ENCODE measurements around the gene SERPINA5. TPM values are rescaled to one million over a fixed set of nuclear protein-coding genes. Genes with fewer than 3 reads are reported as not detected.

The SERPINA5 gene
- total and polyA plus RNA-seq, 10 of the 15 experiments (the other 5 are each of a cell fraction or from before 2014, with no cell fraction given) = 0.90 TPM; not detected in 9

DNA sequence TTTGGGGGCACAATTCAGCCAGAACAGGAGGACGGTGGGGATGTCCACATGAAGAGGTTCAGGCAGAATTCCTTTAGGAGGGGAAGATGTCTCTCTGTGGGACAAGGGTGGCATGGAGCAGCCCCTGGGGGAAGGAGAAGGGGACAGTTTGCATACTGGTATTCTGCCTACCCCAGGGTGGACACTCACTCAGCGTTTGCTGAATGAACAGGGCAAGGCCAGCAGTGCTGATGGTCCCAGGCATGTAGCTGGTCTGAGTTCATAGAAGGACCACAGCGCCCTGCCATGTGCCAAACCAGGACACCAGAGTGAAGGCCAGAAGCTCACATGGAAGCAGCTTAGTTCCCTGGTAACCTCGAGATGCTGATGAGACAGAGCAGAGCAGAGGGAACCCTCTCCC lies 5.4 kb downstream of the SERPINA5 start:
- H3K9ac ChIP-seq (ENCODE audit: control insufficient read depth, insufficient read depth, low read length) = no peak overlapping the region
- no peak for DNase-seq (ENCODE audit: low read depth, low spot score)
- no peaks in the 10 kb centered on the region; a peak in 1 of 4 replicates for H3K27me3 ChIP-seq (replicated peaks in 1 of 2; ENCODE audit: control insufficient read depth in 2 of 2, insufficient read depth in 2 of 2, low read length in 1 of 2)
- H2AFZ ChIP-seq (ENCODE audit: control insufficient read depth, low read depth, low read length) = no peak overlapping the region
- FAIRE-seq = no peak
- TF ChIP-seq ZNF217 (IDR thresholded peaks at IDR 0.05) = no peak
- BruUV-seq (replicated peaks) = no TSS peak
- POLR2A ChIA-PET = no interaction called here
- WGBS (ENCODE audit: insufficient coverage, insufficient replicate concordance, low lambda C conversion rate, missing lambda C conversion rate) = 12% methylated on average over 4 of the region's 4 CpGs
- H3K27ac ChIP-seq (ENCODE audit: control insufficient read depth, insufficient read depth) = no peak overlapping the region
- SMC1A ChIA-PET (ENCODE audit: uncharacterized antibody, unreplicated experiment) = no interaction called here
- no peaks in the 10 kb centered on the region for H4K20me1 ChIP-seq (ENCODE audit: control insufficient read depth, insufficient read depth)
- no peaks in the 10 kb centered on the region for H3K4me1 ChIP-seq (ENCODE audit: control insufficient read depth, insufficient read depth, low read length)
- in situ Hi-C loops (cut with MboI) (no loop called here), intact Hi-C loops (cut with micrococcal nuclease; ENCODE audit: unreplicated experiment) (no loop called here)
- H3K9me3 ChIP-seq (replicated peaks; ENCODE audit: control insufficient read depth, insufficient read depth, low read length) = no peaks in the 10 kb centered on the region
- RAD21 ChIA-PET (ENCODE audit: unreplicated experiment) = no interaction called here
- H3K79me2 ChIP-seq (ENCODE audit: control insufficient read depth, insufficient read depth, low read length) = no peaks in the 10 kb centered on the region
- H3K4me2 ChIP-seq (ENCODE audit: control insufficient read depth, insufficient read depth) = no peak overlapping the region
- H3K4me3 ChIP-seq = no peak overlapping the region
- CTCF ChIA-PET = no interaction called here
- H3K36me3 ChIP-seq (ENCODE audit: control insufficient read depth in 2 of 2, insufficient read depth in 2 of 2, low read length in 1 of 2) = no peaks in the 10 kb centered on the region
- no peak for ATAC-seq

DNA sequence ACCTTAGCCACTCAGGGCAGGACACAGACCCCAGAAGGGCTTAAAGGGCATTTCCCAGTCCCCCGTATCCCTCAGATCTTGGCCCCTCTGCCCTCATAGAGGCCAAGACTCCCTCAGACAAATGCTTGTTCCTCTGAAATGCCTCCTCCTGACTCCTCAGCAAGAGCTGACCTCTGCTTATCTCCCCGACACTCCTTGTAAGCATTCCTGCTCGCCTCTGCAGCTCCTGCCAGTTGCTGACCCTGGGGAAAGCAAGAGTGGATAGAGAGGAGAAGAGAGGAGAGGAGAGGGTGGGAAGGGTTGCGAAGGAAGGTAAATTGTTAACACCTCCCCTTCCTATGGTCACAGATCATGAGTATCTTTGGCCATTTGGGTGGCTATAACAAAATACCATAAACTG lies 7.1 kb downstream of the SERPINA5 start:
- H3K9ac ChIP-seq (ENCODE audit: control insufficient read depth, insufficient read depth, low read length) = no peak overlapping the region
- H3K36me3 ChIP-seq (ENCODE audit: control insufficient read depth in 2 of 2, insufficient read depth in 2 of 2, low read length in 1 of 2) = no peaks in the 10 kb centered on the region
- no peaks in the 10 kb centered on the region for H3K9me3 ChIP-seq (replicated peaks; ENCODE audit: control insufficient read depth, insufficient read depth, low read length)
- no peak overlapping the region for H3K27ac ChIP-seq (ENCODE audit: control insufficient read depth, insufficient read depth)
- no peaks in the 10 kb centered on the region for H3K4me1 ChIP-seq (ENCODE audit: control insufficient read depth, insufficient read depth, low read length)
- TF ChIP-seq LARP7 (IDR thresholded peaks at IDR 0.05) (no peak), BCL11A (IDR thresholded peaks at IDR 0.05; ENCODE audit: low read depth, low read length) (no peak), FOXM1 (IDR thresholded peaks at IDR 0.05; ENCODE audit: low read depth, low read length) (no peak), ZNF217 (IDR thresholded peaks at IDR 0.05) (no peak)
- TF ChIP-seq, protein P1, sequence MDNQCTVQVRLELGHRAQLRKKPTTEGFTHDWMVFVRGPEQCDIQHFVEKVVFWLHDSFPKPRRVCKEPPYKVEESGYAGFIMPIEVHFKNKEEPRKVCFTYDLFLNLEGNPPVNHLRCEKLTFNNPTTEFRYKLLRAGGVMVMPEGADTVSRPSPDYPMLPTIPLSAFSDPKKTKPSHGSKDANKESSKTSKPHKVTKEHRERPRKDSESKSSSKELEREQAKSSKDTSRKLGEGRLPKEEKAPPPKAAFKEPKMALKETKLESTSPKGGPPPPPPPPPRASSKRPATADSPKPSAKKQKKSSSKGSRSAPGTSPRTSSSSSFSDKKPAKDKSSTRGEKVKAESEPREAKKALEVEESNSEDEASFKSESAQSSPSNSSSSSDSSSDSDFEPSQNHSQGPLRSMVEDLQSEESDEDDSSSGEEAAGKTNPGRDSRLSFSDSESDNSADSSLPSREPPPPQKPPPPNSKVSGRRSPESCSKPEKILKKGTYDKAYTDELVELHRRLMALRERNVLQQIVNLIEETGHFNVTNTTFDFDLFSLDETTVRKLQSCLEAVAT (IDR thresholded peaks at IDR 0.05) = no peak
- no peaks in the 10 kb centered on the region for H3K27me3 ChIP-seq (replicated peaks in 1 of 2; ENCODE audit: control insufficient read depth in 2 of 2, insufficient read depth in 2 of 2, low read length in 1 of 2)
- no peak overlapping the region for H2AFZ ChIP-seq (ENCODE audit: control insufficient read depth, low read depth, low read length)
- H3K4me2 ChIP-seq (ENCODE audit: control insufficient read depth, insufficient read depth) = no peak overlapping the region
- H4K20me1 ChIP-seq (ENCODE audit: control insufficient read depth, insufficient read depth) = no peaks in the 10 kb centered on the region
- ATAC-seq = no peak
- in situ Hi-C loops (cut with MboI) (no loop called here), intact Hi-C loops (cut with micrococcal nuclease; ENCODE audit: unreplicated experiment) (no loop called here)
- ChIA-PET SMC1A (ENCODE audit: uncharacterized antibody, unreplicated experiment) (no interaction called here), RAD21 (ENCODE audit: unreplicated experiment) (no interaction called here), POLR2A (no interaction called here), CTCF (no interaction called here)
- no peaks in the 10 kb centered on the region for H3K79me2 ChIP-seq (ENCODE audit: control insufficient read depth, insufficient read depth, low read length)
- no TSS peak for BruUV-seq (replicated peaks)
- no peak for FAIRE-seq
- no peak overlapping the region for H3K4me3 ChIP-seq
- 0% methylated on average over 4 of the region's 4 CpGs for WGBS (ENCODE audit: insufficient coverage, insufficient replicate concordance, low lambda C conversion rate, missing lambda C conversion rate)
- DNase-seq (ENCODE audit: low read depth, low spot score) = no peak
